ENCODE results near the gene PDE2A.

DNA sequence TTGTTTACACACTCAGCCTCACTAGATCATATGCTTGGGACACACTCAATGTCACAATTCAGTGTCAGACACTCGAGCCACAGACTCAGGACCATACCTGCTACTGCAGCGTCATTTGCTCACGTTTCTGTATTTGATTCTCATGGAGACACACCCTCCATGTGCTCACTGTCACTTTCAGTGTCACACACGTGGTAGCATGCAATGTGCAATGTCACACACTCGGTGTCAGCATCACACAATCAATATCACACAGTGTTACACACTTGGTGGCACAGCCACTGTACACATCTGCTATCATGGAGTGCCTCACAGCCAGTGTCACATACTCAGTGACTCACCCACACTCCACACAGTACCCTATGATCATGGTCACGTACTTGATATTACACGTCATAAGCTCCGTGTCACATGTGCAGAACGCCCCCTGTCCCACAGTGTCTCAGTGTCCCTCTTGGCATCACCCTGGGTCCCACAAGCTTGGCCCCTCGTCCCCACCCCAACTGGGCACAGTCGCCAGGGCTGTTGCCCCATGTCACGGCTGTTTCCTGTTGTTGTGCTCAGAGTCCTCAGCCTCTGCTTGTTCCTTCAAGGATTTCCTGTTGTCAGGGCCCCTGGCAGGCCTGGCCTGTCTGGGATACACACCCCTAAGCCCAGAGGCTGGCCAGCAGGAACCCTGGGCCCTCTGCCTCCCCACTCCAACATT lies 49.6 kb downstream of the PDE2A start:
- TF ChIP-seq, protein P1, sequence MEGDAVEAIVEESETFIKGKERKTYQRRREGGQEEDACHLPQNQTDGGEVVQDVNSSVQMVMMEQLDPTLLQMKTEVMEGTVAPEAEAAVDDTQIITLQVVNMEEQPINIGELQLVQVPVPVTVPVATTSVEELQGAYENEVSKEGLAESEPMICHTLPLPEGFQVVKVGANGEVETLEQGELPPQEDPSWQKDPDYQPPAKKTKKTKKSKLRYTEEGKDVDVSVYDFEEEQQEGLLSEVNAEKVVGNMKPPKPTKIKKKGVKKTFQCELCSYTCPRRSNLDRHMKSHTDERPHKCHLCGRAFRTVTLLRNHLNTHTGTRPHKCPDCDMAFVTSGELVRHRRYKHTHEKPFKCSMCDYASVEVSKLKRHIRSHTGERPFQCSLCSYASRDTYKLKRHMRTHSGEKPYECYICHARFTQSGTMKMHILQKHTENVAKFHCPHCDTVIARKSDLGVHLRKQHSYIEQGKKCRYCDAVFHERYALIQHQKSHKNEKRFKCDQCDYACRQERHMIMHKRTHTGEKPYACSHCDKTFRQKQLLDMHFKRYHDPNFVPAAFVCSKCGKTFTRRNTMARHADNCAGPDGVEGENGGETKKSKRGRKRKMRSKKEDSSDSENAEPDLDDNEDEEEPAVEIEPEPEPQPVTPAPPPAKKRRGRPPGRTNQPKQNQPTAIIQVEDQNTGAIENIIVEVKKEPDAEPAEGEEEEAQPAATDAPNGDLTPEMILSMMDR (IDR thresholded peaks at IDR 0.05): no peak
- TF ChIP-seq POLR2A (IDR thresholded peaks at IDR 0.05): no peak
